ENCODE results near the gene CAPZB.

GRCh38 chr1:19330449-19331135 is 154.7 kb downstream of the CAPZB start:
- TF ChIP-seq CTCF (conservative IDR thresholded peaks at IDR 0.05; ENCODE audit: low read length) (no peak), EZH2phosphoT487 (IDR thresholded peaks at IDR 0.05; ENCODE audit: borderline replicate concordance) (no peak)

Measured in Loucy (cell line).